ENCODE data around the gene CYP1A1. TPM values are rescaled to one million over a fixed set of nuclear protein-coding genes. Genes with fewer than 3 reads are reported as not detected.

Gene CYP1A1
- total RNA-seq, 1 donor from 2014 or later = 0.42 TPM

DNA sequence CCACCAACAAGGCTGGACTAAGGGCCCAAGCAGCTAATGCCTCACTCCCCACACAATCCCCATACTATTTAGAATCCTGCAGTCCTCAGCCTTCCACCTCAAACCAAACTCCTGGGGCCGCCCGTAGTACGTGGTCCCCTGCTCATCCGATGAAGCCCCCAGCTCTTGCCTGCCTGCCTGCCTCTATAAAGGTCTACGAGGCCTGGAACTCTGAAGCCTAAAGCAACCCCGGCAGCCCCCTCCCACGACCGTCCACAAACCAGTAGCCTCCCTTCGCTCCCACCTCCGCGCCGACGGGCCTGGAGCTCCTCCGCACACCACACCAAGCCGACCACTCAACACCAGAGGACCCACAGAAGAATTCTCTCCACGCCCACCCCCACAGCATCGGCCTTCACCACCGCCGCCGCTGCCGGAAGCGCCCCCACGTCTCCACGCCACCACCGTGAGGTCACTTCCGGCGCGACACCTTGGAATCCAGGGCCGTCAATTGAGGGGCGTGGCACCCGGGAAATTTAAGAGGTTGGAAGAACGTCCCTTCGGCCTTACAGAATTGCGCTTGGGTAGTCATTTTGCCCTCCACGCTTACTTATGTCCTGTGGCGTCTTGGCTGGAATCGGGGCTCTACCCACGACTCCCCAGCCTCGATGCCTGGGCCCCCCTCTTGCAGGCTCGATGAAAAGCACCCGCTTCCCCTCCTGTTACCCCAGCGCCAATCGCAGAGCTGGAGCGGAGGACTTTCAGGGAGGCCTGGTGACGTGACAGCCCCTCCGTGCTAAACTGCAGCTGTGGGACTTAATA lies 29.5 kb downstream of the CYP1A1 start, which contains the start of gene EDC3:
EDC3 (minus strand) TSS at position 428 of the 801 bp plus-strand sequence. CDS start 20,900 bp downstream, outside the sequence.
- peak; percentile 96 for DNase-seq
- intact Hi-C loops (cut with micrococcal nuclease) = loop anchor here (2.0 to 5.0 kb wide), 2 partner anchors 29 to 58 kb away; partner anchors contain the start of gene CYP1A1
- H3K27ac Mint-ChIP-seq = peak within 1 kb of the TSS; percentile 99
- no peaks in the 10 kb centered on the region for H3K27me3 Mint-ChIP-seq
- peak within 1 kb of the TSS; percentile 98 for H3K4me3 Mint-ChIP-seq
- no peaks in the 10 kb centered on the region for H3K9me3 Mint-ChIP-seq
- H3K36me3 Mint-ChIP-seq (ENCODE audit: low read depth) = peaks cover 2% of the 10 kb centered on the region
- H3K4me1 Mint-ChIP-seq = peaks cover 27% of the 10 kb centered on the region

GRCh38 chr15:74692327-74692726 lies 33.0 kb downstream of the CYP1A1 start:
- DNase-seq = no peak
- no peaks in the 10 kb centered on the region for H3K27me3 Mint-ChIP-seq
- H3K9me3 Mint-ChIP-seq = no peaks in the 10 kb centered on the region
- H3K4me1 Mint-ChIP-seq = peaks cover 27% of the 10 kb centered on the region
- H3K36me3 Mint-ChIP-seq (ENCODE audit: low read depth) = peaks cover 4% of the 10 kb centered on the region
- H3K27ac Mint-ChIP-seq = no peak overlapping the region
- no peak overlapping the region for H3K4me3 Mint-ChIP-seq
- intact Hi-C loops (cut with micrococcal nuclease) = no loop called here

DNA sequence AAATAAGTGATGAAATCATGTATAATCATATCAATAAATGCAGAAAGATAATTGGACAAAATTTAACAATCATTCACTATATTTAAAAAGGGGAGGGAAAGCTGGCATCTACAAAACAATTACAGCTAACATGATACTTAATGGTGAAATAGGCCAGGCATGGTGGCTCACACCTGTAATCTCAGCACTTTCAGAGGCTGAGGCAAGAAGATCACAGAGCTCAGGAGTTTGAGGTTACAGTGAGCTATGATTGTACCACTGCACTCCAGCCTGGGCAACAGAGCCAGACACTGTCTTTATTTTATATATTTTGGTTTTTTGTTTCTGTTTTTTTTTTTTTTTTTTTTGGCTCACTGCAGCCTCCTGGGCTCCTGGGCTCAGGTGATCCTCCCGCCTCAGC lies 41.6 kb downstream of the CYP1A1 start:
- H3K27me3 Mint-ChIP-seq = no peaks in the 10 kb centered on the region
- H3K9me3 Mint-ChIP-seq = peaks cover 9% of the 10 kb centered on the region
- H3K4me1 Mint-ChIP-seq = no peaks in the 10 kb centered on the region
- no peak overlapping the region for H3K27ac Mint-ChIP-seq
- no peak for DNase-seq
- H3K36me3 Mint-ChIP-seq (ENCODE audit: low read depth) = peaks cover 24% of the 10 kb centered on the region
- intact Hi-C loops (cut with micrococcal nuclease) = no loop called here
- H3K4me3 Mint-ChIP-seq = no peak overlapping the region

DNA sequence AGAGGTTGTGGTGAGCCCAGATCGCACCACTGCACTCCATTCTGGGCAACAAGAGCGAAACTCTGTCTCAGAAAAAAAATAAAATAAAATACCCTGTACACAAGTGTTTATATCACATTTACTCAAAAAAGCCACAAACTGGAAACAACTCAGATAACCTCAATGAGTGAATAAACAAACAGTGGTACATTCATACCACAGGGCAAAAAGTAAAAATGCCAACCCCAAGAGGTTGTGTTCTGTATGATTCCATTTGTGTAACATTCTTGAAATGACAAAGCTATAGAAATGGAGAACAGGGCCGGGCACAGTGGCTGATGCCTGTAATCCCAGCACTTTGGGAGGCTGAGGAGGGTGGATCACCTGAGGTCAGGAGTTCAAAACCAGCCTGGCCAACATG lies 42.4 kb downstream of the CYP1A1 start:
- intact Hi-C loops (cut with micrococcal nuclease) = no loop called here
- Mint-ChIP-seq H3K27me3 (no peaks in the 10 kb centered on the region), H3K36me3 (ENCODE audit: low read depth) (peaks cover 24% of the 10 kb centered on the region), H3K27ac (no peak overlapping the region), H3K4me3 (no peak overlapping the region), H3K9me3 (peaks cover 9% of the 10 kb centered on the region), H3K4me1 (no peaks in the 10 kb centered on the region)
- DNase-seq = no peak

GRCh38 chr15:74680456-74680855 lies 44.9 kb downstream of the CYP1A1 start:
- Mint-ChIP-seq H3K4me3 (no peak overlapping the region), H3K27ac (no peak overlapping the region), H3K9me3 (peaks cover 8% of the 10 kb centered on the region), H3K36me3 (ENCODE audit: low read depth) (peaks cover 18% of the 10 kb centered on the region), H3K4me1 (peaks cover 3% of the 10 kb centered on the region), H3K27me3 (no peaks in the 10 kb centered on the region)
- intact Hi-C loops (cut with micrococcal nuclease) = no loop called here
- no peak for DNase-seq

GRCh38 chr15:74676801-74677200 lies 48.5 kb downstream of the CYP1A1 start:
- Mint-ChIP-seq H3K4me3 (no peak overlapping the region), H3K9me3 (no peaks in the 10 kb centered on the region), H3K27me3 (no peaks in the 10 kb centered on the region), H3K36me3 (ENCODE audit: low read depth) (peaks cover 13% of the 10 kb centered on the region), H3K4me1 (peaks cover 3% of the 10 kb centered on the region), H3K27ac (no peak overlapping the region)
- DNase-seq = no peak
- intact Hi-C loops (cut with micrococcal nuclease) = no loop called here

GRCh38 chr15:74674161-74674560 lies 51.2 kb downstream of the CYP1A1 start:
- no peaks in the 10 kb centered on the region for H3K9me3 Mint-ChIP-seq
- DNase-seq = no peak
- peaks cover 20% of the 10 kb centered on the region for H3K36me3 Mint-ChIP-seq (ENCODE audit: low read depth)
- no peak overlapping the region for H3K27ac Mint-ChIP-seq
- no peaks in the 10 kb centered on the region for H3K27me3 Mint-ChIP-seq
- peaks cover 3% of the 10 kb centered on the region for H3K4me1 Mint-ChIP-seq
- no peak overlapping the region for H3K4me3 Mint-ChIP-seq
- intact Hi-C loops (cut with micrococcal nuclease) = no loop called here

DNA sequence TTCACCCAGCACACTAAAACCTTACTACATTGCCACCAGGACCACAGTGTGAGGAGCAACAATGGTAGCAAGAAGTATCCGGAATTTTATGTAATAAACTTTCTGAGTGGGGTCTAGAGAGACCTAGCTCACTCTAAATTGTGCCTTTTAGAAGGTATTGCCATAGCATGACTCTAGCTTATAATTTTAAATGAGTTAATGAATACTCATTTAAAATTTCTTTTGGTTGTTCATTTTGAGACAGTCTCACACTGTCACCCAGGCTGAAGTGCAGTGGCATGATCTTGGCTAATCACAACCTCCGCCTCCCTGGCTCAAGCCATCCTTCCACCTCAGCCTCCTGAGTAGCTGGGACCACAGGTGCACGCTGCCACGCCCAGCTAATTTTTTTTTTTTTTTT lies 55.7 kb downstream of the CYP1A1 start:
- DNase-seq = no peak
- intact Hi-C loops (cut with micrococcal nuclease) = no loop called here
- H3K4me3 Mint-ChIP-seq = no peak overlapping the region
- H3K27ac Mint-ChIP-seq = no peak overlapping the region
- H3K27me3 Mint-ChIP-seq = no peaks in the 10 kb centered on the region
- H3K36me3 Mint-ChIP-seq (ENCODE audit: low read depth) = peaks cover 22% of the 10 kb centered on the region
- no peaks in the 10 kb centered on the region for H3K9me3 Mint-ChIP-seq
- no peaks in the 10 kb centered on the region for H3K4me1 Mint-ChIP-seq

Other genes starting within 250 kb of the CYP1A1 start
- 31.1 and 33.9 TPM in 2 replicates for gene ARID3B, start 184.3 kb downstream of the CYP1A1 start, total RNA-seq
- gene CLK3, start 109.7 kb downstream of the CYP1A1 start, total RNA-seq = 112 and 113 TPM in 2 replicates
- gene EDC3, start 29.5 kb downstream of the CYP1A1 start, total RNA-seq = 45.7 and 50.2 TPM in 2 replicates
- not detected in 2 replicates for gene CYP1A2, start 23.3 kb upstream of the CYP1A1 start, total RNA-seq
- gene CSK, start 56.6 kb upstream of the CYP1A1 start, total RNA-seq = 332 and 340 TPM in 2 replicates
- gene LMAN1L, start 87.3 kb upstream of the CYP1A1 start, total RNA-seq = 0.33 and 0.36 TPM in 2 replicates
- 0.09 TPM in 2 replicates for gene CPLX3, start 101.1 kb upstream of the CYP1A1 start, total RNA-seq
- gene ULK3, start 117.6 kb upstream of the CYP1A1 start, total RNA-seq = 52.6 and 57.3 TPM in 2 replicates
- gene SCAMP2, start 147.8 kb upstream of the CYP1A1 start, total RNA-seq = 89.4 and 94.8 TPM in 2 replicates
- gene MPI, start 164.5 kb upstream of the CYP1A1 start, total RNA-seq = 63.9 and 64.4 TPM in 2 replicates
- 68.0 and 82.0 TPM in 2 replicates for gene FAM219B, start 181.3 kb upstream of the CYP1A1 start, total RNA-seq
- gene COX5A, start 212.5 kb upstream of the CYP1A1 start, total RNA-seq = 314 and 317 TPM in 2 replicates
- 13.1 and 13.9 TPM in 2 replicates for gene RPP25, start 231.2 kb upstream of the CYP1A1 start, total RNA-seq

Data from activated CD4-positive, alpha-beta T cell treated with anti-CD3 and anti-CD28 coated beads, Interleukin-2, amount 10 ng/mL, durations not matched to agents 24 days and 14 days (primary cell).